HG03135 (cell line): ENCODE measurements around the gene TRMT10A.
"Not testable (repeated sequence)": the region's sequence is repeated elsewhere in the genome, so short reads cannot be mapped to it uniquely, and the experiment has no call there.

Experiments
- ATAC-seq: cut with Tn5 transposase; IDR thresholded peaks from one replicate; pipeline ENCODE4 v1.9.1; 2021; ENCODE audit warnings: mild to moderate bottlenecking, moderate library complexity; ENCODE audit not compliant: unreplicated experiment

TRMT10A gene

DNA sequence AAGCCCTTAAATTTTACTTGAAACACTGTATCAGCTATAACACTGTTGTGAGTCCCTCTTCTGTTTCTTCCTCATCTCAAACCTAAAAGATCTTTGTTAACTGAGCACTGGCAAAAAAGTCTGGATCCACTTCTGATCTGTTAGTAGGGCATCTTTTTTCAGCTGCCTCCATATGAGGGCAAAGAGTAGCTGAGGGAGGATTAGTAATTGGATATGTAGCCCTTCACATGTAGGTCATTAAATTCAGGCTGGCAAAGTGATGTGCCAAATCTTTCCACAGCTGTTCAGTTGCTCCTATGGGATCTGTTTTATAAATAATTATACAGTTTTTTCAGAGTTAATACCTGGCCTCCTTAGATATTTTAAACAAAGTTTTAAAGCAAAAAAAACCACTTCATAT is 1.1 kb upstream of the TRMT10A start:
- no peak for ATAC-seq

DNA sequence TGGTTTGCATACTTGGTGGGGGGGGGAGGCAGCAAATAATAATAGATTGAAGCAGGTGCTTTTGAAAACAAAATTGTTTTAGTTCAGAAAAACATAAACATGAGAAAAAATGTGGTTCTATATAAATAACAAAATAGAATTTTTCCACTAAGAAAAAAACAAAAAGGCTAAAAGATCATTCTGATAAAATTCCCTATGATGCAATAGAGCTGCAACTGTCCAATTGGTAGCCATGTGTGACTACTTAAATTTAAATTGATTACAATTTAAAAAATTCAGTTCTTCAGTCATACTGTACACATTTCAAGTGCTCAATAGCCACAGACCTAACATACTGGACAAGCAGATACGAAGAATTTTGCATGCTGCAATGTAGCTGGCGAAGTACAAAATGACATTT is 11.0 kb downstream of the TRMT10A start:
- no peak for ATAC-seq

DNA sequence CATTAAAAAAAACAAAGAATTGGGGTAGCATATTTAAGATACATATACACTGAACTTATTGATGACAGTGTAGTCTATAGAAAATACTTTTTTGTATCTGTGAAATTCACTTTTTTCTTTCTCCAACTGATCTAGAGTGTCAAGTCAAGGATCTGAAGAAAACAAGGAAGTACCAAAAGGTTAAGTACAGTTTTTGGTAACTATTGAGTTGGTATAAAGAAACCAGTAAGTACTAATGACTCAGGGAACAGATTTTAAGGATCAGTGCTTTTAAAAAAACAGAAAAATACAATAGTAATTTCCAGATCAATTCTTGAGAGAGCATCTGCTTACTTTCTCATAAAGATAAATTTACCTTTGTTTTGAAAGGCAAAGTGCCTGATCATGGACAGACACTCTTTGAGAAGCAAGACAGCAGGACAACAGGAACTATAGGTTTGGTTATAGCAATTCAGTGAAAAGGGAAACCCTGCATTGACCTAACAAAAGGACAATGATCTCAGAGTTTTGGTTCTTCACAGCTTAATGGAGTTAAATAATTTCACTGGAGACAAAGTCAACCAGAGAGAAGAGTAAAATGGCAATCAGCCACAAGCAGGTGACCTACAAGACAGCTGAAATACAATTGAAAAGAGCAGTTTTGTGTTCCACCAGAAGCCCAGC is 23.4 kb downstream of the TRMT10A start:
- no peak for ATAC-seq

DNA sequence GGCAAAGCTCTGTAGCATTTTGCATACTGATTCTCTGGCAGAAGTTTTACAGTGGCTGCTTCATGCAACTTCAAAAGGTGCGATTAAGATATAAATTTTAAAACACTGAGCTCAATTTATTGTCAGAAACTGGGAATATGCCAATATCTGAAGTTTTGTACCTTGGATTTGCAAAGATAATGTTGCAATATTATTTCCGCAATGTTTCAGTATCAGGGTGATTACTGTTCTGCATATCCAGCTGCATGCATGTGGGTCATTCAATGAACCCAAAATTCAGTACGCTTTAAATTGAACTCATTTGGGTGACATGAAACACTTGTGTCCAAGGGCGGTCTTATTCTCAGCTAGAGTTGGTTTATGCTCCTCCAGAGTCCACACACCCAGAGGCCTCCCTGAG is 26.2 kb downstream of the TRMT10A start:
- no peak for ATAC-seq

DNA sequence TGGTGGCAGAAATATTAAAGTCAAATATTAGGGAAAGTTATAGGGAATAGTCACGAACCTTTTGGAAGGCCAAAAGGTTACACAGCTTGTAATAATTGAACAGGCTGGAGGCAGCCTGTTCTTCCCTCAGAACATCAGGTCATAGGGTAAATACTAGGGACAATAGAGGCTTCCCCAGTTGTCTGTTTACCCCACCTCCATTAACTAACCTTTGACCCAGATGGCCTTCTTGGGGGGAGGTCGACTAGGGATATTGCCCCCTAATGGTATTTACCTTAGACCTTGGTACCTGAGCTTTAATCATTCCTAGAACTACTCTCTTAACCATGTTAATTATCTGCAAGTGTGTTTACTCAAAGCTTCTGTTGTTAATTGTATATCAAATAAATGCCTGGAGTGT is 27.0 kb downstream of the TRMT10A start:
- ATAC-seq: no peak

DNA sequence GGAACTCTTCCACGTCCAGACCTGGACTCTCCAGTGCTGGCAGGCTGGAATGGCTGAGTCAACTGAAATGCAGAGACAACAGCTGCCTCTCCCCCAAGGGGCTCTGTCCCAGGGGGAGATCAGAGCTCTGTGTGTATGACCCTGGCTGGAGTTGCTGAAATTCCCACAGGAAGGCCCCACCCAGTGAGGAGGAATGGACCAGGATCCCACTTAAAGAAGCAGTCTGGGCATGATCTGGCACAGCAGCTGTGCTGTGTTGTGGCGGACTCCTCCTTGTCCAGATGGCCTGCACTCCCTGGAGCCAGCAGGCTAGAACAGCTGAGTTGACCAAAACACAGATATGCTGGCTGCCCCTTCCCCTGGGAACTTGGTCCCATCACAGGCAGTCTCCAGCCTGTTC is 27.6 kb downstream of the TRMT10A start:
- no peak for ATAC-seq

DNA sequence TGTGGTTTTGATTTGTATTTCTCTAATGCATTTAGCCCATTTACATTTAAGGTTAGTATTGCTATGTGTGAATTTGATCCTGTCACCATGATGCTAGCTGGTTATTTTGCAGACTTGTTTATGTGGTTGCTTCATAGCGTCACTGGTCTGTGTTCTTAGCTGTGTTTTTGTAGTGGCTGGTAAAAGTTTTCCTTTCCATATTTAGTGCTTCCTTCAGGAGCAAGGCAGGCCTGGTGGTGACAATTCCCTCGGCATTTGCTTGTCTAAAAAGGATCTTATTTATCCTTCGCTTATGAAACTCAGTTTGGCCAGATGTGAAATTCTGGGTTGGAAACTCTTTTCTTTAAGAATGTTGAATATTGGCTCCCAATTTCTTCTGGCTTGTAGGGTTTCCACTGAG is 29.1 kb downstream of the TRMT10A start:
- not testable (repeated sequence) for ATAC-seq

DNA sequence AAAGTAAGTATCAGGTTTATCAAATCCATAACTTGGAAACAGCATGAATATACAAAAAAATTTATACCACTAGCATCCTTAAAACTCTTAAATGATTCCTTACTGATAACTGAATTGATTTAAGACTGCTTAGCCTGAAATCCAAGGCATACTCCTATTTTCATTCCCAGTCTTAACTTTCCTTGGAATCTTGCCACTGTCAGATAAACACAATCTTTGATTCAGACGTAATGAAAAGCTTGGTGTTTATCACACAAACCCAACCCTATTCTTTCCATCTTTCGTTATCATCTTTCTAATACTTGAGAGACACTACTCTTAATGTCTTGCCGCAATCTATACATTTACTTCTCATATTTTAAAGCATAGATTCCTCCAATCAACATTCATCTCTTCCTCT is 33.9 kb downstream of the TRMT10A start:
- ATAC-seq: no peak

DNA sequence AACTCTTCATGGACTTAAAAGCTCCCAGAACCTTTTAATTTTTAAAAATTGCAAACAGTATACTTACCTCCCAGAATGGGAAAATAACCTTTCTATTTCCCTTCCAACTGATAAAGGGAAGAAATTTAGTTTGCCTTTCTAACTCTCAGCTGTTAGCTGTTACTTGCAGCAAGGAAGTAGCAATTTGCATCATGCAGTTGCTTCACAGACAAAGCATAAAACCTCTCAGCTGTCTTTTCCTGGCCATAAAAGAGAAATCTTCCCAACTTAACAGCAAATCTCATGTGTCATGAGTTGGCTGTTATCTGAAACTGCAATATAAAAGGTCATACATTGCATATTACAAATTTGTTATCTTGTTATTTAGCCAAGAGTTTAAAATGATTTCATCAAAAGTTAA is 34.6 kb downstream of the TRMT10A start:
- ATAC-seq: no peak

DNA sequence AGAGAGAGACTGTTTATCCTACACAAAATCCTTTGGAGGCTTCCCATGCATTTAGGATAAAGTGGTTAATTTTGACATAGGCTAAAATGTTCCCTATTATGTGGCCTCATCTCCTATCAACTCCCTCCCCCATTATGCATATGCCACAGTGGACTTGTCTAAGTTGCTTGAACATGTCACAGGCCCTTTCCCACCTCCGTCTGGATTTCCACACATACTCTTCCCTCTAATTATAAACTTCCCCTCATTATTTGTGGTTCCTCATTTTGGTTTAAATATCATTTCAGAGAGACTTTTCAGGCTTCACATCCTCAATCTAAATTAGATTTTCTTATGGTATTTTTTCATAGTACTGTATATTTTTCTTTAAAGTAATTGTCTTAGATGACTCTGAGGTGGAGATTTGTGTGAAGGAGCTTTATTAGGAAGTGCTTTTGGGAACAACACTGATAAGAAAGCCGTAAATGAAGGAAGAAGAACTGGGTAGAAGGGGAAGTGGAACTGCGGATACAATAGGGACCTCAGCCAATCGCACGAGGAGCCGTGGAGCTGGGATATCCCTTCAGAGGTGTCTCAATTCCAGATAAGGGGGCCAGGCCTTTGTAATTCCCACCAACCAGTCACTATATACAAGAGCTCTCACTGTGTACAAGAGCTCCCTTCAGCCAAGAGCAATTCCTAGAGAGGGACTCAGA is 45.1 kb downstream of the TRMT10A start:
- no peak for ATAC-seq

DNA sequence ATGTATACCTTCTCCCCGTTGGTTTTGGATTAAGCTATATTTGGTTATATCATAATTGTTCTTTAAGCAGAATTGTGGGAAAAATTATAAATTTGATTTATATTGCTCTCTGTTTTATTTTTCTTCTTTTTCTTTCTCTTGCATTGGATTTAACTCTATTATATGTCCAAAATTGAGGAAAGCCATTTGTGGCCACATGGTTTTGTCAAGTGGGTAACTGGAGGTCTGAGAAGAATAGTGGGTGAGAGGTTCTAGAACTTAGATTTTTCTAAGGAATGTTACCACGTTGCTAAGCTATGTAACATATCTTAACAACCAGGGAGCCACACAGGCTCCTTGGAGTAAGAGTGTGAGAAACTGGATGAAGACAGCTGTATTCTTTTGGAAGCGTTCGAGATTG is 53.1 kb downstream of the TRMT10A start, which contains the start of gene C4orf17:
Gene C4orf17 (plus strand): TSS at position 301 of the 400 bp plus-strand sequence. CDS start 2,061 bp downstream, outside the sequence.
- ATAC-seq: no peak

DNA sequence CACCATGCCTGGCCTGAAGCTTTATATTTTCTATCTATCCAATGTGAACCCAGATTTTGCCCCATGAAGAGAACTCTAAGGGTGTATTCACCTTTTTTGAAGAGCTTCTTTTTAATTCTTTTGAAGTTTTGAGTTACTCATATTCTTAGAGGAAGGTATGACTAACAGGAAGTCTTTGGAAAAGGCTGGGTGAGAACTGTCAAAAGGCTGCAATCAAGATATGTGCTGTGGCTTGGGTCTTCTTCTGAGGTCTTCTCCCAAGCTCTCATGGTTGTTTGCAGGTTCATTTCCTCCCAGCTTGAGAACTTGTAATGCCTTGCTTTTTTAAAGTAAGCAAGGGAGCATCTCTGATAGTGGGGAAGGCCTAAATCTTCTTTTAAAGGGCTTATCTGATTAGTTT is 56.1 kb downstream of the TRMT10A start:
- no peak for ATAC-seq

DNA sequence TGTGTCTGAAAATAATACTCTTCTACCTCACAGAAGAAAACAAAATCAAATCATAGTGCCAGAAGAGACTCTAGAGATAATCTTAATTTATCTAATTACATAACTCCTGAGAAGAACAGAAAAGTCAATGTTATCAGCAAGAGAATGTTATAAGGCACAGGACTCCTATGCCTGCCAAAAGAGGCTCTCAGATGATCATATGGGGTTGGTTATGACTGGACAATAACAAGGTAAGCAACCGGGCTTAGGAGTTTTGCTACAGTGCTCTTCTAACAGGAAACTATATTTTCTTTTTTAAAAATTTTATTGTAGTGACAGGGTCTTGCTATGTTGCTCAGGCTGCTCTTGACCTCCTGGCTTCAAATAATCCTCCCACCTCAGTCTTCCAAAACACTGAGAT is 56.5 kb downstream of the TRMT10A start:
- ATAC-seq: no peak

DNA sequence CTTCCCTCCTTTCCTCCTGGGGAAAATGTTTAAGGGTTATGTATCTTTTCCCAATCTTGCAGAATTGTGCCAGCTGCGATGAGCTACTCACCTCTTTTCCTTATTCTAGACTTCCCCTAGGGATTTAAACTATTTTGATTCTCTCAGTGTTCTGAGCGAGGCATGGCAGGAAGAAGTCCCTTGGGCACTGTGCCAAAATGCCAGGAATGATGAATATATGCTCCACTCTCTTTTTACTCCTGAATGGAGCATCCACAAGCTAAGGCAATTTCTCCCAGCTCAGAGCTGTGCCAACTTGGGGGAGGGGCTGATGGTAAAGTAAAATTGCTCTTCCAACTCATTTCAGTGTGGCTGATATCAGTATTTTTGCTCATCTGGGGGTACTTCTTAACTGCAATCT is 57.1 kb downstream of the TRMT10A start:
- no peak for ATAC-seq

DNA sequence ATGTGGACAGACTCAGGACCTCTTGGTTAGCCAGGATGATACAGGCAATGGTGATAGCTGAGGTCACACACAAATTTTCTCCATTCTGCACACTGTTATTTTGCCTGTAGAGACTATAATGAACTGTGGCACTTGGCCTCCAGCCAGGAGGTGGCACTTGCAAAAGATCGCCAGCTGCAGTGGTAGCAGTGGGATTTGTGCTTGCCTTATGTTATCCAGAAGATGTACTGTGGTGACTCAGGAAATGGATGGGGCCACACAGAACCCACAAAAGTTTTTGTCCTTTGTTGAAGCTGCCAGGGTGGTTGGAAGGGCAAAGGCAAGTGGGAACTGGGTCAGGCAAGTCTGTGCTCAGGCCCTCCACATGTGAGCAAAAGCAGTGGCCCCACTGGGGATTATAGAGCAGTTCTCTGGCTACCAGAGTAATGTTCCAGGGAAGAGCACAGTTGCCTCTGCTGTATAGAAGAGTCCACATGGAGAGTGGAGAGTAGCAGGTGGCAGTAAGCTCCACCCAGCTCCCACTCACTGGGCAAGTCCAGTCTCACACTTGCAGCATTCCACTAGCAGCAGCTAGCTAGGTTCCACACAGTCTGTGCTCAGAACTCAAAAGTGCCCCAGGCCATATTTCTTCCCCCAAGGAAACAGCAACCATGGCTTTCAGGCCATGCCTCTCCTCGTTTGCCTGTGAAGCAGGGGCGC is 58.9 kb downstream of the TRMT10A start:
- ATAC-seq: no peak
